ENCODE results near the gene C9.
"Not testable (repeated sequence)": the region's sequence is repeated elsewhere in the genome, so short reads cannot be mapped to it uniquely, and the experiment has no call there.

The C9 gene

DNA sequence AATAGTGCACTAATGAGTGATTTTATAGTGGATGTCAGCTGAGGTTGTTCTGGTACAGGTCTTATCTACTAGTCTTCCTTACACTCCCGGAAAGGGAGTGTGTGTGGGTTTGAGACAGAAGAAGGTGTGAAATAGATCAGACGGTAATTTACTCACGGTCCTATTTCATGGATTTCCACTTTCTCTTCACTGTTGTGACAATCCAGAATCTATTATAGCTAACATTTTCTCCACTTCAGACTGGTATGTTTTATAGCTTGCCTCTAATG is 7.0 kb upstream of the C9 start:
- DNase-seq (ENCODE audit: low spot score), result no peak

DNA sequence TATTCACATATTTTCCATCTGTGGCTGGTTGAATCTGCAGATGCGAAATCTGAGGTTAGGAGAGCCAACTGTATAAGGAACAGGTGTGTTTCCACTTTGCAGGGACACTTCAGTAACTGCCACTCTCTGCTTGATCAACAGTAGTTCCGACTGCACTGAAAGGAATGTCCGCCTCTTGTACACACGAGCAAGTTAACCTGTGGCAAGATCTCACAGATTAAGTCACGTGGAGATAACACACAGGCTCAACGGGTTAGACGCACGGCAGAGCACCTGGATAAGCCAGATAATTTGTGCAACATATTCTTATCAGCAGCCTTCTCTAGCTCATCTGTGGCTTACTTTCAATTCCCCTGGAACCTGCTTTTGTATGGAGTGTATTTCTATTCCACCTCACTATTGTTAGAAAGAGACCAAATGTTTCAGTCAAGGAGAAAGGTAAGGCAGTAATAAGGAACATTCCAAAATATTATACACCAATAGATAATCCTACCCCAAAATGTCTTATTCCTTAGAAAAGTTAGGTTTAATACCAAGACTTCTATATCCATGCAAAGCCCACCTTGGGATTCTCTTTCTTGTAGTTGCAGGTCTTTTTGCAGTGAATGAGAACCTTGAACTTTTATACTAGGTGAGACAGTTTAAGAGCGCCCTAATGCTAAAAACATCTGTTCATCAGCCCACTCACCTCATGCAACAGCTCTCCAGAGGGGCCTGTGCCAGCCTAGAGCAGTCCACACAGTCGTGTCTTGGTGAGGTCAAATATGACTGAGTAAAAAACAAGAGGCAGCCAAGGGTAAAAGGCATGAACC is 6.5 kb upstream of the C9 start:
- DNase-seq (ENCODE audit: low spot score), result no peak

DNA sequence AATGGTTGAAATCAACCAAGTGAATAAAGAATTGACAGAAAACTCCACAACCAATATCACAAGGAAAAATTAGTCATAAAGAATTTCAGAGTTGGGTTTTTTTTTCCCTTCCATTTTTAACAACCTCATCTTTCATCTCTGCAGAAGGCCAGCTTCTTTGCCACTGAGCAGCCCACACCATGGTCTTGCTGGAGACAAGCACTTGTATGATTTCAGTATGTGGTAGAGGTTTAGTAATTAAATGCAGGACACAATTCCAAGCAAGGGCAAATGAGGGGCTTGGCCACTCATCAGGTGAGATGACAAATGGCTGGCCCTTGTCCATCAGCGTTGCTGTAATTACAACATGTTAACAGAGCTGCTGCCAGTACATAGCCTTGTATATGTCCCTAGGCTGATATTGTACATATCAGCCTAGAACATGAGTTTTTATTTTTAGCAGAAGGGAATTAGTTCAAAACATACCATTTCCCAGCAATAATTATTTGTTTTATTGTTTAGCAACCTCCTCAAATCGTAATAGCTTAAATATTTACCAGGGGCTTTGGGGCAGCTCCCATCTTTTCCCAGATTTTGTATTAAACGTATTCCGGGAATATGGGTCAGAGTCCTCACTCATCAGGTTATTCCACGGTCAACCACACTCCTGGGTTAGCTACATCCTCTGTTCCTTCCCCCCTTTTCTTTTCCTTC is 5.0 kb upstream of the C9 start:
- DNase-seq (ENCODE audit: low spot score), result no peak

DNA sequence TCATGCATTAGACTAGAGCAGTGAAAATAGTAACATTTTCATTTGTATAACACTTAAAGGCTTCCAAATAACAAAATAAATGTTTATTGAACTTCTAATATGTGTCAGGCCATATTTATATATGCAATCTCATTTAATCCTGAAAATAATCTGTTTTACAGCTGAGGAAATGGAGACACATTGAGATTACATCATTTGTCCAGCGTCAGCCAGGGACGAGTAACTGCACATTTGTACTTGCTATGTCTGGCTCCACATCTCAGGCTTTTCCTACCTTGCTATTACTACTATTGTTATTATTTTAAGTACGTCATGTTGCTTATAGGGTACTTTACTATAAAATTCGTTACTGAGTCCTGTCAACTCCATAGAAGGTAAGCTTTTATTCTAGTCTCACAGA is 3.8 kb upstream of the C9 start:
- DNase-seq (ENCODE audit: low spot score), result no peak

DNA sequence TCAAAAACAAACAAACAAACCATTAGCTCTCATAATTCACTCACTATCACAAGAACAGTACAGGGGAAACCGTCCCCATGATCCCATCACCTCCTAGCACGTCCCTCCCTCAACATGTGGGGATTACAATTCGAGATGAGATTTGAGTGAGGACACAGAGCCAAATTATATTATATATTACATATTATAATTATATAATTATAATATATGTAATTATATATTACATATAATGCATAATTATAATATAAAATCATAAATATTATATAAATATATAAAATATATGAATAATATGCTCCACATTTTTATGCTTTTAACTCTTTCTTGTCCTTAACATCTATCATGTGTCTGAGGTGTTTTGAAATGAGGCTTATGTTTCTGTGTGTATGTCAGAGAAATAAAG is 3.4 kb upstream of the C9 start:
- DNase-seq (ENCODE audit: low spot score), result no peak

DNA sequence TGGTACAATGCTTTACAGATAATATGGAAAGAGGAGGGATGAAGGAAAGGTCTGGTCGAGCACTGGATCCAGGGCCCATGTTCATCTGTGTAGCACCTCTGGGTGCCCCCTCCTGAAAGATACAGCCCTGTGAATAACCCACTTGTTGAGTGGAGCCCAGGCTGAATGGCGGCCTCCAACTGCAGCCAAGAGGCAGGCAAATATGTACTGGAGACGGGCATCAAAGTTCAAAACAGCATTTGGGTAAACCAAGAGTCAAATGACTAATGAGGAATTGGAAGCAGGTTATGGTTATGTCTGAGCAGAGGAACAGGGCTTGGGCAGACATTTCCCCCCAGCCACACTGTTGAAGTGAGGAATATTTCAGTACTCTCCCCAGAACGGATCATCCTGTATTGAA is 1.1 kb downstream of the C9 start:
- DNase-seq (ENCODE audit: low spot score), result no peak

DNA sequence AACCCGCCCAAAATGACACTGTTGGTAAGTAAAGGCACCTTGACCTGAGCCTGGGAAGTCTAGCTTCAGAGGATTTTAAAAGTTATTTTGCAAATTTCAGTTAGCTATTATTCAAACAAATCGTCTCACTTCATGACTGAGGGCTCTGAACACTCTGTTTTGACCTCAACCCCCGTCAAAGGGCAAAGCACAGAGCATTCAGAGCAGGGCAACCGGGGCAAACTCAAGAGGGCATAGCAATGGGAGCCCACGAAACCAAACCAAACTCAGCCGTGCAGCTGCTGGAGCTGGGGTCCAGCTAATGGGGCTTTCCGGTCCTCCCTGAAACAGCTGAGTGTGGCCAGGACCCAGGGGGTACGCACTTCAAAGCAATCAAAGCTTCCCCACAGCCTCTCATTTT is 1.6 kb downstream of the C9 start:
- no peak for DNase-seq (ENCODE audit: low spot score)

DNA sequence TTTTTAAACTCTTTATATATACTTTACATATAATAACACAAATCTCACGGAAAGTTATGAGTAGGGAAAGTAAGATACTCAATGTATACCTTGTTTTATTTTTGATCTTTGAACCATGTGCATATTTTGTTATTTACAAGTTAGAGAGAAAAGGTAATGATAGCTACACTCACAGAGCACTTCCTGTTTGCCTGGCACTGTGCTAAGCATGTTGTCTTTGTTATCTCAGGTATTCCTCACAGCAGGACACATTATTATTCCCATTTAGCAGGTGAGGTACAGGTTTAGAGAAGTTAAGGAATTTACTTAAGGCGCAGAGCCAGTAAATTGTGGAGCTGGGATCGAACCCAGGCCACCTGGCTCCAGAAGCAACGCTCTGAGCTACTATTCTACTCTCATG is 3.0 kb downstream of the C9 start:
- no peak for DNase-seq (ENCODE audit: low spot score)

DNA sequence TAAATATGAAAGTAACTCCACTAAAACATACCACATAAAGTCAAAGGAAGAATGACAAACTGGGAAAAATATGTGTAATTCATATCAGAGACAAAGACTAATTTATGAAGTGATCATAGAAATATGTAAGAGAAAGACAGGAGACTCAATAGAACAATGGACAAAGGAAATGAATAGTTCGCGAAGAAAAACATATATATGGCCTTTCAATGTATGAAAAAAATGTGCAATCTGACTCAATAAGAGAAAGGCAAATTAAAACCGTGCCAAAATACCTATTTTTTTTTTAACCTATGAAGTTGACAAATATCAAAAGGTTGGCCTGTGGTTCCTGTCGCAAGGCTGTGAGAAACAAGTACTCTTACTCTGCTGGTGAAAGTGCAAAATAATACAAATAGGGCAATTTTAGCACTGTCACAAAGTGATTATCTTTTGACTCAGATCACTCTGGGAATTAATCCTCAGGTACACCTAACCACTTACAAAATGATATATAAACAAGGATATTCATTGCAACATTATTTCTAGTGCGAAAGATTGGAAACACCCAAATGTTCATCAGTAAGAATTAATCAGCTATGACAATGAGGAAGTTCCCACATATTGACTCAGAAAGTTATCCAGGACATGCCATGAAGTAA is 3.7 kb downstream of the C9 start:
- no peak for DNase-seq (ENCODE audit: low spot score)

DNA sequence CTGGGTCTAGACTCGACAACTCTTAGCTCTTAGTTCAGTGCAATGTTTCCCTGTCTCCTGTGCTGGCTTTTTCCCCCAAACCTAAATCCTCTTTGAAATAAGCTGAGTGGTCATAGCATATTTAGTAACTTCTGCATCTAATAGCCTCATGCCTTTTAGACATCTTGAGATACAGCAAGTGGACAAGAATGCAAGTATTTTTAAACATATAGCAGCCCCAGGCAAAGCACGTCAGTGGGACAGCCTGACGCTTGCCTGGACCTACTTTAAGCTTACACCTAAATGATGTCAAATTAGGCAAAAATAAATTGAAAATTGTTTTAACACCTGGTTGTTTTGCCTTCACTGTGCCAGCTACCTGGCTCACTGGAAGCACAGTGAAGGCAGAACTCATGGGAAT is 8.0 kb downstream of the C9 start:
- DNase-seq (ENCODE audit: low spot score), result no peak

DNA sequence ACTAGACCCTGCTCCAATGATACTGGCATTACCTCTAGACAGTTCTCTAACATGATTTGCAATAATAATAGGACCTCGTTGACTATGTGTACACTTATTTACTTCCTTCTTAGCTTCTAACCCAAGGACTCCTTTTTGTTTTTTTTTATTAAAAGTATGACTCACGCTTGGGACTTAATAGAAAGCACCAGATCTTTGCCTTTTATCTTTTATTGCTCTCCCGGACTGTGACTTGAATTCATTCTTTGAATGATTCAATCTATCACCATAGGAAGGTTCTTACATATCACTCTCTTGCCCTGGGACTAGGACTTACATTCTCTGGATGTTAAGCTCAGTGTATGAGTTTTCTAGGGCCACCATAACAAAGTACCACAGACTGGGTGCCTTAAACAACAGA is 9.0 kb downstream of the C9 start:
- DNase-seq (ENCODE audit: low spot score), result no peak

DNA sequence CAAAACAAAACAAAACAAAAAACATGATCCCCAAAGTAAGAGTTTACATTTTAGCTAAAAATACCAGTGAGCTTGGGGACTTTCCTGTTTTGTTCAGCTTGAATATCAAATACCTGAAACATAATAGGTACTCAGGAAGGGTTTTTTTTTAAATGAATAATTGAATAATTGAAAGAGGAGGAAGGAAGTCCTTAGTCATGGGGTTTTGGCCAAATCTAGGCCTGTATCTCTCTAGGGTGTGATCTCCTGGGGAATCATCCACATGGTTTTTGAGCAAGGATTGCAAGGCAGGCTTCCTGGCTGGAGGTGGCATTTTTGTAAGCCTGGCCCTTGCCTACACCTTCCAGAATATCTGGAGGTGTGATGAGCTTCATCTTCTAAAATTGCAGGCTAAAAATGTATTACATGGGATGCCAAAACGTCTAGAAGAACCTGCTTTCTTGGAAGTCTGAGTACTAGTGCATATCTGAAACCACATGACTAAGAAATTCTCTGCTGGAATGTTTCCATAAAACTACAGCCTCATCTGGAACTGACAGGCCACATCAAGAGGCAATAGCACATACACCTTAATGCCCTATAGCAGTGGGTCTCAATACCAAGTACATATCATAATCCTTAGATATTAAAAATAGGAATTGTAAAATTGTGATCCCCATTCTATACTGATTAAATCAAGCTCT is 10.4 kb downstream of the C9 start:
- DNase-seq (ENCODE audit: low spot score), result no peak

DNA sequence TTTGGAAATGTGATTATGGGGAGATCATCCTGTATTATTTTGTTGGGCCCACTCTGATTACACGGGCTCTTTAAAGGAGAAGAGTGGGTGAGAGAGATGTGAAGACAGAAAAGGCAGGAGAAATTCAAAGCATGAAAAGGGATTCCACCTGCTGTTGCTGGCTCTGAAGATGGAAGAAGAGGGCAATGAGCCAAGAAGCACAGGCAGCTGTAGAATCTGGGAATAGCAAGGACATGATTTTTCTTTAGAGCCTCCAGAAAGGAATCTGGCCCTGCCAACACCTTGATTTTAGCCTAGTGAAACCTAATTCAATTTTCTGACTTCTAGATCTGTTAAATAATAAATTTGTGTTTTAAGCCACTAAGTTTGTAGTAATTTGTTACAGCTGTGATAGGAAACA is 11.3 kb downstream of the C9 start:
- no peak for DNase-seq (ENCODE audit: low spot score)

DNA sequence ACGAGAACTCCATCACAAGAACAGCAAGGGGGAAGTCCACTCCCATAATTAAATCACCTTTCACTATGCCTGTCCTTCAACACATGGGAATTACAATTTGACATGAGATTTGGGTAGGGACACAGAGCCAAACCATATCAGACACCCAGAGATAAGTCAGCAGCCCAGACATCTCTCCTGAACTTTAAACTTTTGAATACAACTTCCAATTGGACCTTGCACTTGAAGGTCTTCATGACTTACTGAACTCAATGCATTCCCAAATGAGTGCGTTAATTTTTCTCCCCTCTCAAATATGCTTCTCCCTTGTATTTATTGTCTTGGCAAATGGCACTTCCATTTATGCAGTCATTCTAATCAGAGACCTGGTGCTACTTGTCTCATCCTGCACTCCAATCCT is 12.1 kb downstream of the C9 start:
- DNase-seq (ENCODE audit: low spot score), result no peak

DNA sequence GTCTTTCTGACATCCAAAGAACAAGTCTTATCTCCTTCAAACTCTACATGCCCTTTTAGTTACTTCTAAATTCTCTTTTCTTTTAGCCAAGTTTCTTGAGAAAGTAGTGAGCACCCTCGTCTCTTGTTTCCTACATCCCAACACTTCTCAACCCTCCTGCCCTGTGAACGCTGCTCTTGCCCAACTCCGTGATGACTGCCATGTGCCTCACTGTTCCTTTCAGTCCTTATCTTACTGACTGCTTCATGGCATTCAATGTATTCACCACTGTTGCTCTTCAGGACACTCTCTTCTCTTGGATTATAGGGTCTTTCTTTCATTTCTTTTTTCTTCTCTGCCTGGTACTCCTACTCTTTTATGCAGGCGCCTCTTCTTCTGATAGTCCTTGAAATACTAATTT is 14.8 kb downstream of the C9 start:
- DNase-seq (ENCODE audit: low spot score), result no peak

DNA sequence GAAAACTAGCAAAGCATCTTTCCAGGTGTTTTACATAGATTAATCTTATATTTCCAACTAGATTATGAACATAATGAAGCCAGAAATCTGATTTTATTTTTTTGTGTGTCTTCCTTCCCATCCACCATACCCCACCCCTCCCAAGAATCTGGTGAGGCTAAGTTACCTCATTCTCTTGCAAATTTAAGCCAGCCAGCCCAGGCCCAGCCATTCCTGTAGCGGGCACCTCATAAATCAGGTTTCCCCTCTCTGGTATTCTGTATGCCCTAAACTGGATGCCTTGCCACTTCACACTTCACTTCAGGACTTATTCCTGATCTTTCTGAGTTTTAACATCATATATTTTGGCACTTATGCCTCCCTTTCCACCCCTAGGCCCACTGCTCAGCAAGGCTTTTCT is 21.8 kb downstream of the C9 start:
- no peak for DNase-seq (ENCODE audit: low spot score)

DNA sequence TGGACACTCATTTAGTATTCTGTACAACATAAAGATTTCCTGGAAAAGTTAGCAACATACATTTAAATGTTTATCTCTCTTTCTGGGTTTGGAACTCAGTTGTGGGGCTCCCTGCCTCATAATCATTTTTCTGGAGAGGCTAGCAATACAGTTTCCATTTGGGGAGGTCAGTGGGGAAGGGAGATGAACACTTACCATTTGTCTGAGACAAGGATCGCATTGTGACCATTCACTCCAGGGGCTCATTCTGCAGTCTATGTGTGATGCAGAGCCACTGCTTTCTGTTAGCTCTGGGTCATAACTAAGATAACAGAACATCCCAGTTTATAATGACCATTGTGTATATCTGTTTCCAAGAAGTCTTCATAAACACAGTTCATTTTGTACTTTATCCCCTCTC is 22.4 kb downstream of the C9 start:
- no peak for DNase-seq (ENCODE audit: low spot score)

DNA sequence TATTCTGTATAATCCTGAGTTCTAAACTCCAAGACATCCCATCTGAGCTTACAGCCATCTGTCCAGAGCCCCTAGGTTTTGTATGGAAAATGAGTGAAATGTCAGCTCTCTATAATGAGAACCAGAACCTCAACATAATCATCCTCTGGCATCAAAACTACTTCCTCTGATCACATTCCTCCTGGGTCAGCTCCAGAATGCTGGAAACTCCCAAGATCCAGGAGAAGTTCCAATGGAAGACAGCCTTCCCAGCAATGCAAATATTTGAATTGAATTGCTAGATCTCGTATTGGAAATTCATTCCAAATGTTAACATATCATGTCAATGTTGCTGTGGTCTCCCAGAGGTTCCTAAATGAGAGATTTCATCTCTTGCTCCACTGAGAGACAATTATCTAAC is 23.8 kb downstream of the C9 start:
- DNase-seq (ENCODE audit: low spot score), result no peak

DNA sequence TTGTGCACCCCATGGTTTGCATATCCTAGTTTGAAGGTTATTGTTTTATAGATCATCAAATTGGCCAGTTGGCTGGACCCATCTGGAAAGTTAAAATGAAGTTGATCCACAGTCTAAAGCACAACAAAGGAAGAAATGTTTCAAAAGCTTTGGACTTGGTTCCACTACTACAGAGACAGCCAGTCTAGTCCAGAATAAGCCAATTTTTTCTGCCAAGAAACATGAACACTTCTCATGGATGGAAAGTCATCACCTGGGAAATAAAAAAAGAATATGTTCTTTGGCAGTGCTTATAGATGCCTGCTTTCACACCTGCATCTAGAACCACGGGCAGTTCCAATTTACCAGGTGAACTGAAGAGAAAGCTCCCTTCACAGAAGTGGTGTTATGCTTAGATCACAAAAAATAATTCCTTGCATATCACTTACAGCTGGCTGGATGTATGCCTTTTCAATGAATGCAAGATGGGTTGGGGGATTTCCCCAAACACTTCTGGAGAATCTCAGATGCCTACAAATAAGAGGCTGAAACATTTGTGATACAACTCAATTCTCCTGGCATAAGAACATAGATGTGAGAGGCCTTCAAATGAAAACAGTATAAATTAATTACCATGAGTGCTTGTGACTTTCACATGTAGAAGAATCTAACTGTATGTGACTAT is 26.9 kb downstream of the C9 start:
- no peak for DNase-seq (ENCODE audit: low spot score)

DNA sequence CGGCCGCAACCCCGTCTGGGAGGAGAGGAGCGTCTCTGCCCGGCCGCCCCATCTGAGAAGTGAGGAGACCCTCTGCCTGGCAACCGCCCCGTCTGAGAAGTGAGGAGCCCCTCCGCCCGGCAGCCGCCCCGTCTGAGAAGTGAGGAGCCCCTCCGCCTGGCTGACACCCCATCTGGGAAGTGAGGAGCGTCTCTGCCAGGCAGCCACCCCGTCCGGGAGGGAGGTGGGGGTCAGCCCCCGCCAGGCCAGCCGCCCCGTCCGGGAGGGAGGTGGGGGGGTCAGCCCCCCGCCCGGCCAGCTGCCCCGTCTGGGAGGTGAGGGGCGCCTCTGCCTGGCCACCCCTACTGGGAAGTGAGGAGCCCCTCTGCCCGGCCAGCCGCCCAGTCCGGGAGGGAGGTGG is 30.0 kb downstream of the C9 start:
- not testable (repeated sequence) for DNase-seq (ENCODE audit: low spot score)

DNA sequence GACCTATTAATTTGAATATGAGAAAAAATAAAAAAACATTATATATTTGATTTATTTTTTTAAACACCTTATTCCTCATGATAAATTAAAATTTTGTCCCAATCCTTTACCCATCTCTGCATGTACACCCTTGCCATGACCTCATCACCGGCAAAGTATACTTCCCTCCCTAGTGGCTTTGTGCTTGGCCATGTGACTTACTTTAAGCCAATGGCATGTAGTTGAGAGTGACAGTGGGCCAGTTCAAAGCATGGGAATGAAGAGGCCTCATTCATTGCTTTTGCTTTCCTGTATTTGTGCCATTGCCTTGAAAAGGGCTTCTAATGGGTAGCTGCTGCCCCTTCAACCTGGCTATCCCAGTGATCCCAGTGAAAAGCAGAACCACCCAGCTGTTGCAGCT is 31.2 kb downstream of the C9 start:
- DNase-seq (ENCODE audit: low spot score), result no peak

DNA sequence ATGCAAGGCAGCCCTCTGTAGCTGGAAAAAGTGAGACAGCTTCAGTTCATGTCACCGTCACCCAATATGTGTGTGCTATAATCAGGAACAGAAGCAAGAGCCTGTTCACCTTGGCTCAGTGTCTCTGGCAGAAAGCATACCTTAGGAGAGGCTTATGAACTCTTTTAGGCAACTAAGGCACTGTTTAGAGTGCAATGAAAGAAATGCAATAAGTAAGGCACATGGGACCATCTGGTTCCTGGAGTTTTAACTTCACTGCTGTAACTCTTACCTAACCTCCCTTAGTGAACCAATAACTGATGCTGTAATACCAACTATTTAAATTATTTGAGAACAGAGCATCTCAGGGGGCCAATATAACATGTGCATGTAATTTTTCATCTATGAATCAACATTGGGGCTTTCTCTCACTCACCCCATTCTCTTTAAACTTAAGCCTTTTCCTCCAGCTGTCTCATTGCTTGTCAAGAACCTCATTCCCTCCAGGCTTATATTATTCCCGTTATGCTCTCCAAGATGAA is 32.4 kb downstream of the C9 start:
- no peak for DNase-seq (ENCODE audit: low spot score)
